ENCODE results near the gene TCOF1.

The TCOF1 gene

GRCh38 chr5:150323819-150324218 is 33.7 kb upstream of the TCOF1 start:
- peaks cover 0 to 3% (median 0%) of the 10 kb centered on the region in 5 donors for H3K4me1 ChIP-seq (ENCODE audit: control insufficient read depth in 5 of 5, insufficient read depth in 5 of 5, low read length in 5 of 5)
- H3K9ac ChIP-seq (ENCODE audit: low read length in 5 of 5), result no peak overlapping the region
- no peak overlapping the region for H3K4me3 ChIP-seq (ENCODE audit: low read depth in 1 of 5, low read length in 5 of 5)
- no peak overlapping the region for H3K27ac ChIP-seq (ENCODE audit: low read depth, low read length)
- H3K9me3 ChIP-seq (ENCODE audit: control insufficient read depth in 5 of 5, low read length in 5 of 5), result peaks cover 0 to 2% (median 0%) of the 10 kb centered on the region in 5 donors
- H3K36me3 ChIP-seq (ENCODE audit: control insufficient read depth in 5 of 5, insufficient read depth in 5 of 5, low read length in 5 of 5), result no peaks in the 10 kb centered on the region
- peaks cover 0 to 8% (median 0%) of the 10 kb centered on the region in 5 donors for H3K27me3 ChIP-seq (ENCODE audit: control insufficient read depth in 5 of 5, insufficient read depth in 4 of 5, low read length in 5 of 5)

- H3K36me3 ChIP-seq (ENCODE audit: control insufficient read depth in 5 of 5, insufficient read depth in 5 of 5, low read length in 5 of 5), result no peaks in the 10 kb centered on the region
- H3K4me1 ChIP-seq (ENCODE audit: control insufficient read depth in 5 of 5, insufficient read depth in 5 of 5, low read length in 5 of 5), result peaks cover 0 to 5% (median 2%) of the 10 kb centered on the region in 5 donors
- peaks cover 0 to 2% (median 0%) of the 10 kb centered on the region in 5 donors for H3K9me3 ChIP-seq (ENCODE audit: control insufficient read depth in 5 of 5, low read length in 5 of 5)
- H3K4me3 ChIP-seq (ENCODE audit: low read depth in 1 of 5, low read length in 5 of 5), result no peak overlapping the region
- no peak overlapping the region for H3K27ac ChIP-seq (ENCODE audit: low read depth, low read length)
- H3K9ac ChIP-seq (ENCODE audit: low read length in 5 of 5), result no peak overlapping the region
- peaks cover 0 to 8% (median 0%) of the 10 kb centered on the region in 5 donors for H3K27me3 ChIP-seq (ENCODE audit: control insufficient read depth in 5 of 5, insufficient read depth in 4 of 5, low read length in 5 of 5)
Observed at GRCh38 chr5:150325426-150325825, 32.1 kb upstream of the TCOF1 start.

- peaks cover 0 to 4% (median 0%) of the 10 kb centered on the region in 5 donors for H3K4me1 ChIP-seq (ENCODE audit: control insufficient read depth in 5 of 5, insufficient read depth in 5 of 5, low read length in 5 of 5)
- H3K36me3 ChIP-seq (ENCODE audit: control insufficient read depth in 5 of 5, insufficient read depth in 5 of 5, low read length in 5 of 5), result no peaks in the 10 kb centered on the region
- no peak overlapping the region for H3K9ac ChIP-seq (ENCODE audit: low read length in 5 of 5)
Observed at GRCh38 chr5:150326707-150327106, 30.8 kb upstream of the TCOF1 start.

GRCh38 chr5:150327139-150327538 is 30.4 kb upstream of the TCOF1 start:
- peaks cover 0 to 4% (median 0%) of the 10 kb centered on the region in 5 donors for H3K4me1 ChIP-seq (ENCODE audit: control insufficient read depth in 5 of 5, insufficient read depth in 5 of 5, low read length in 5 of 5)
- no peak overlapping the region for H3K9ac ChIP-seq (ENCODE audit: low read length in 5 of 5)
- no peaks in the 10 kb centered on the region for H3K36me3 ChIP-seq (ENCODE audit: control insufficient read depth in 5 of 5, insufficient read depth in 5 of 5, low read length in 5 of 5)

More at GRCh38 chr5:150326707-150327106, 30.8 kb upstream of the TCOF1 start:
- Histone ChIP-seq H3K4me3 (ENCODE audit: low read depth in 1 of 5, low read length in 5 of 5) (no peak overlapping the region), H3K27me3 (ENCODE audit: control insufficient read depth in 5 of 5, insufficient read depth in 4 of 5, low read length in 5 of 5) (peaks cover 0 to 8% (median 0%) of the 10 kb centered on the region in 5 donors), H3K9me3 (ENCODE audit: control insufficient read depth in 5 of 5, low read length in 5 of 5) (no peaks in the 10 kb centered on the region), H3K27ac (ENCODE audit: low read depth, low read length) (no peak overlapping the region)

GRCh38 chr5:150328515-150328914 is 29.0 kb upstream of the TCOF1 start:
- H3K27ac ChIP-seq (ENCODE audit: low read depth, low read length), result no peak overlapping the region
- no peak overlapping the region for H3K4me3 ChIP-seq (ENCODE audit: low read depth in 1 of 5, low read length in 5 of 5)
- no peaks in the 10 kb centered on the region for H3K36me3 ChIP-seq (ENCODE audit: control insufficient read depth in 5 of 5, insufficient read depth in 5 of 5, low read length in 5 of 5)
- H3K9me3 ChIP-seq (ENCODE audit: control insufficient read depth in 5 of 5, low read length in 5 of 5), result no peaks in the 10 kb centered on the region
- H3K4me1 ChIP-seq (ENCODE audit: control insufficient read depth in 5 of 5, insufficient read depth in 5 of 5, low read length in 5 of 5), result peaks cover 0 to 4% (median 0%) of the 10 kb centered on the region in 5 donors
- H3K27me3 ChIP-seq (ENCODE audit: control insufficient read depth in 5 of 5, insufficient read depth in 4 of 5, low read length in 5 of 5), result peaks cover 0 to 8% (median 0%) of the 10 kb centered on the region in 5 donors
- H3K9ac ChIP-seq (ENCODE audit: low read length in 5 of 5), result no peak overlapping the region

More at GRCh38 chr5:150327139-150327538, 30.4 kb upstream of the TCOF1 start:
- Histone ChIP-seq H3K27me3 (ENCODE audit: control insufficient read depth in 5 of 5, insufficient read depth in 4 of 5, low read length in 5 of 5) (peaks cover 0 to 8% (median 0%) of the 10 kb centered on the region in 5 donors), H3K27ac (ENCODE audit: low read depth, low read length) (no peak overlapping the region), H3K9me3 (ENCODE audit: control insufficient read depth in 5 of 5, low read length in 5 of 5) (no peaks in the 10 kb centered on the region), H3K4me3 (ENCODE audit: low read depth in 1 of 5, low read length in 5 of 5) (no peak overlapping the region)

GRCh38 chr5:150329038-150329437 is 28.5 kb upstream of the TCOF1 start:
- Histone ChIP-seq H3K4me3 (ENCODE audit: low read depth in 1 of 5, low read length in 5 of 5) (no peak overlapping the region), H3K27me3 (ENCODE audit: control insufficient read depth in 5 of 5, insufficient read depth in 4 of 5, low read length in 5 of 5) (peaks cover 0 to 8% (median 0%) of the 10 kb centered on the region in 5 donors), H3K9ac (ENCODE audit: low read length in 5 of 5) (no peak overlapping the region), H3K9me3 (ENCODE audit: control insufficient read depth in 5 of 5, low read length in 5 of 5) (no peaks in the 10 kb centered on the region), H3K4me1 (ENCODE audit: control insufficient read depth in 5 of 5, insufficient read depth in 5 of 5, low read length in 5 of 5) (peaks cover 0 to 4% (median 0%) of the 10 kb centered on the region in 5 donors), H3K27ac (ENCODE audit: low read depth, low read length) (no peak overlapping the region), H3K36me3 (ENCODE audit: control insufficient read depth in 5 of 5, insufficient read depth in 5 of 5, low read length in 5 of 5) (no peaks in the 10 kb centered on the region)

GRCh38 chr5:150329881-150330876 is 27.3 kb upstream of the TCOF1 start:
- Histone ChIP-seq H3K4me1 (ENCODE audit: control insufficient read depth in 5 of 5, insufficient read depth in 5 of 5, low read length in 5 of 5) (peaks cover 0 to 4% (median 0%) of the 10 kb centered on the region in 5 donors), H3K9ac (ENCODE audit: low read length in 5 of 5) (no peak overlapping the region), H3K36me3 (ENCODE audit: control insufficient read depth in 5 of 5, insufficient read depth in 5 of 5, low read length in 5 of 5) (no peaks in the 10 kb centered on the region), H3K4me3 (ENCODE audit: low read depth in 1 of 5, low read length in 5 of 5) (no peak overlapping the region), H3K27me3 (ENCODE audit: control insufficient read depth in 5 of 5, insufficient read depth in 4 of 5, low read length in 5 of 5) (peaks cover 0 to 6% (median 0%) of the 10 kb centered on the region in 5 donors), H3K27ac (ENCODE audit: low read depth, low read length) (no peak overlapping the region), H3K9me3 (ENCODE audit: control insufficient read depth in 5 of 5, low read length in 5 of 5) (no peaks in the 10 kb centered on the region)

GRCh38 chr5:150333400-150333799 is 24.1 kb upstream of the TCOF1 start:
- H3K36me3 ChIP-seq (ENCODE audit: control insufficient read depth in 5 of 5, insufficient read depth in 5 of 5, low read length in 5 of 5), result no peaks in the 10 kb centered on the region
- no peak overlapping the region for H3K9ac ChIP-seq (ENCODE audit: low read length in 5 of 5)
- no peaks in the 10 kb centered on the region for H3K9me3 ChIP-seq (ENCODE audit: control insufficient read depth in 5 of 5, low read length in 5 of 5)
- H3K27me3 ChIP-seq (ENCODE audit: control insufficient read depth in 5 of 5, insufficient read depth in 4 of 5, low read length in 5 of 5), result no peaks in the 10 kb centered on the region
- H3K27ac ChIP-seq (ENCODE audit: low read depth, low read length), result no peak overlapping the region
- H3K4me1 ChIP-seq (ENCODE audit: control insufficient read depth in 5 of 5, insufficient read depth in 5 of 5, low read length in 5 of 5), result peaks cover 0 to 4% (median 0%) of the 10 kb centered on the region in 5 donors
- H3K4me3 ChIP-seq (ENCODE audit: low read depth in 1 of 5, low read length in 5 of 5), result no peak overlapping the region

- Histone ChIP-seq H3K9ac (ENCODE audit: low read length in 5 of 5) (no peak overlapping the region), H3K9me3 (ENCODE audit: control insufficient read depth in 5 of 5, low read length in 5 of 5) (no peaks in the 10 kb centered on the region), H3K4me1 (ENCODE audit: control insufficient read depth in 5 of 5, insufficient read depth in 5 of 5, low read length in 5 of 5) (no peaks in the 10 kb centered on the region), H3K27ac (ENCODE audit: low read depth, low read length) (no peak overlapping the region), H3K4me3 (ENCODE audit: low read depth in 1 of 5, low read length in 5 of 5) (no peak overlapping the region), H3K36me3 (ENCODE audit: control insufficient read depth in 5 of 5, insufficient read depth in 5 of 5, low read length in 5 of 5) (no peaks in the 10 kb centered on the region), H3K27me3 (ENCODE audit: control insufficient read depth in 5 of 5, insufficient read depth in 4 of 5, low read length in 5 of 5) (peaks cover 0 to 2% (median 0%) of the 10 kb centered on the region in 5 donors)
Observed at GRCh38 chr5:150335778-150336177, 21.7 kb upstream of the TCOF1 start.

- H3K27me3 ChIP-seq (ENCODE audit: control insufficient read depth in 5 of 5, insufficient read depth in 4 of 5, low read length in 5 of 5), result peaks cover 0 to 2% (median 0%) of the 10 kb centered on the region in 5 donors
- H3K4me3 ChIP-seq (ENCODE audit: low read depth in 1 of 5, low read length in 5 of 5), result no peak overlapping the region
- no peaks in the 10 kb centered on the region for H3K4me1 ChIP-seq (ENCODE audit: control insufficient read depth in 5 of 5, insufficient read depth in 5 of 5, low read length in 5 of 5)
- H3K36me3 ChIP-seq (ENCODE audit: control insufficient read depth in 5 of 5, insufficient read depth in 5 of 5, low read length in 5 of 5), result no peaks in the 10 kb centered on the region
- H3K9ac ChIP-seq (ENCODE audit: low read length in 5 of 5), result no peak overlapping the region
- no peaks in the 10 kb centered on the region for H3K9me3 ChIP-seq (ENCODE audit: control insufficient read depth in 5 of 5, low read length in 5 of 5)
- H3K27ac ChIP-seq (ENCODE audit: low read depth, low read length), result no peak overlapping the region
Observed at GRCh38 chr5:150338546-150338945, 19.0 kb upstream of the TCOF1 start.
